Activated T-cell treated with anti-CD3 and anti-CD28 coated beads for 1 hour (primary cell): ENCODE data around the gene NR4A1.

Source experiments
- DNase-seq: peaks from one replicate; pipeline ENCODE4 v3.0.0-alpha.2; 2020; ENCODE audit warnings: low read depth

Gene NR4A1

GRCh38 chr12:52079576-52080402 is 28.5 kb downstream of the NR4A1 start, which contains the start of gene SMIM41:
Gene SMIM41, plus strand, starts transcription at chr12:52079704. Its CDS starts 76 bp downstream, at chr12:52079780.
- no peak for DNase-seq

- no peak for DNase-seq
Observed at GRCh38 chr12:52080403-52081251, 29.4 kb downstream of the NR4A1 start.

GRCh38 chr12:52081263-52081733 is 30.1 kb downstream of the NR4A1 start:
- DNase-seq, result no peak

- DNase-seq, result no peak
Observed at GRCh38 chr12:52082026-52082668, 30.9 kb downstream of the NR4A1 start.

GRCh38 chr12:52082669-52082987 is 31.4 kb downstream of the NR4A1 start:
- no peak for DNase-seq

- DNase-seq, result peak; percentile 67
Observed at GRCh38 chr12:52082988-52083637, 31.9 kb downstream of the NR4A1 start.

- no peak for DNase-seq
Observed at GRCh38 chr12:52083638-52083996, 32.4 kb downstream of the NR4A1 start.

- DNase-seq, result no peak
Observed at GRCh38 chr12:52084491-52085231, 33.4 kb downstream of the NR4A1 start.

- DNase-seq, result no peak
Observed at GRCh38 chr12:52085682-52086180, 34.5 kb downstream of the NR4A1 start.

GRCh38 chr12:52086366-52086765 is 35.1 kb downstream of the NR4A1 start:
- no peak for DNase-seq

GRCh38 chr12:52086944-52087835 is 35.9 kb downstream of the NR4A1 start:
- no peak for DNase-seq

- no peak for DNase-seq
Observed at GRCh38 chr12:52087961-52088820, 36.9 kb downstream of the NR4A1 start.

- DNase-seq, result no peak
Observed at GRCh38 chr12:52089491-52089890, 38.2 kb downstream of the NR4A1 start.

GRCh38 chr12:52090291-52090690 is 39.0 kb downstream of the NR4A1 start:
- DNase-seq, result no peak

- DNase-seq, result no peak
Observed at GRCh38 chr12:52091061-52091460, 39.8 kb downstream of the NR4A1 start.

GRCh38 chr12:52091869-52092268 is 40.6 kb downstream of the NR4A1 start:
- no peak for DNase-seq

- no peak for DNase-seq
Observed at GRCh38 chr12:52093346-52093745, 42.1 kb downstream of the NR4A1 start.

- no peak for DNase-seq
Observed at GRCh38 chr12:52096332-52097044, 45.2 kb downstream of the NR4A1 start.
